HG03520 (cell line): ENCODE results near the gene TAOK3.
"Not testable (repeated sequence)": the region's sequence is repeated elsewhere in the genome, so short reads cannot be mapped to it uniquely, and the experiment has no call there.

Source experiments
- ATAC-seq: cut with Tn5 transposase; IDR thresholded peaks from one replicate; pipeline ENCODE4 v1.9.1; 2021; ENCODE audit warnings: mild to moderate bottlenecking, moderate library complexity; ENCODE audit not compliant: unreplicated experiment

Gene TAOK3

DNA sequence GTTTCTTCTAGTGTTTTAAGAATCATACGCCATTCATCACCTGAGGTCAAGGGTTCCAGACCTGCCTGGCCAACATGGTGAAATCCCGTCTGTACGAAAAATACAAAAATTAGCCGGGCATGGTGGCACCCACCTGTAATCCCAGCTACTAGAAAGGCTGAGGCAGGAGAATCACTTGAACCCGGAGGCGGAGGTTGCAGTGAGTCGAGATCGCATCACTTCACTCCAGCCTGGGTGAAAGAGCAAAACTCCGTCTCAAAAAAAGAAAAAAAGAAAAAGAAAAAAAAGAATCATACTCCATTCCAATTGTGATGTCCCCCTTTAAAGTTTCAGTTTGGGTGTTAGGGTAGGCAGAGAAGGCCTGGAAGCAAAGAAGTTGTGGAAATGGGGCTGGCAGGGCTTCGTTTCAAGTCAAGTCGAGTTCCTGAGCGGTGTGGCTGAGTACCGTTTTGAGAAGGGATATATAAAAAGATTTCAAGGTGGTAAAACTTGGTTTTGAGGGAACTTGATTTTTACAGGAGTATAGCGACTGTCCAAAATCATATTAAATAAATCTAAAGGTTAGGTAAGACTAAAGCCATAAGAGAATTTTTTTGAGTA is 1.5 kb upstream of the TAOK3 start:
- no peak for ATAC-seq

DNA sequence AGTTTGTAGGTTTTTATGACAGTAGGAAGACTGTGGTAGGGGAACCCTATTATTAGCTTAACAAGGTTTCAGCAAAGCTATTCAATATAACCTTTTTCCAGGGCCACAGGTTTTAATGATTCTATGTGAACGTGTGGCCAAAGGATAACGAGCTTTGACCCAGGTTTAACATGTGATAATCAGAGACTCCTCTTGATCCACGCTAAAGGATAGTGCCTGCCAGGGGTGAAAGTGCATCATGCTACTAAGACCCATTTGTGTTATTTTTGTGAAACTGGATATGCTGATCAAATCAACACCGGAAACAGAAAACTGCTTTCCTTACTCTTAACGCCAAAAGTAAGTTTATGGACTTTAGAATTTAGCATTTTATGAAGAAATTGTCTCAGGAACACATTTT is 909 bp upstream of the TAOK3 start:
- ATAC-seq, result no peak

DNA sequence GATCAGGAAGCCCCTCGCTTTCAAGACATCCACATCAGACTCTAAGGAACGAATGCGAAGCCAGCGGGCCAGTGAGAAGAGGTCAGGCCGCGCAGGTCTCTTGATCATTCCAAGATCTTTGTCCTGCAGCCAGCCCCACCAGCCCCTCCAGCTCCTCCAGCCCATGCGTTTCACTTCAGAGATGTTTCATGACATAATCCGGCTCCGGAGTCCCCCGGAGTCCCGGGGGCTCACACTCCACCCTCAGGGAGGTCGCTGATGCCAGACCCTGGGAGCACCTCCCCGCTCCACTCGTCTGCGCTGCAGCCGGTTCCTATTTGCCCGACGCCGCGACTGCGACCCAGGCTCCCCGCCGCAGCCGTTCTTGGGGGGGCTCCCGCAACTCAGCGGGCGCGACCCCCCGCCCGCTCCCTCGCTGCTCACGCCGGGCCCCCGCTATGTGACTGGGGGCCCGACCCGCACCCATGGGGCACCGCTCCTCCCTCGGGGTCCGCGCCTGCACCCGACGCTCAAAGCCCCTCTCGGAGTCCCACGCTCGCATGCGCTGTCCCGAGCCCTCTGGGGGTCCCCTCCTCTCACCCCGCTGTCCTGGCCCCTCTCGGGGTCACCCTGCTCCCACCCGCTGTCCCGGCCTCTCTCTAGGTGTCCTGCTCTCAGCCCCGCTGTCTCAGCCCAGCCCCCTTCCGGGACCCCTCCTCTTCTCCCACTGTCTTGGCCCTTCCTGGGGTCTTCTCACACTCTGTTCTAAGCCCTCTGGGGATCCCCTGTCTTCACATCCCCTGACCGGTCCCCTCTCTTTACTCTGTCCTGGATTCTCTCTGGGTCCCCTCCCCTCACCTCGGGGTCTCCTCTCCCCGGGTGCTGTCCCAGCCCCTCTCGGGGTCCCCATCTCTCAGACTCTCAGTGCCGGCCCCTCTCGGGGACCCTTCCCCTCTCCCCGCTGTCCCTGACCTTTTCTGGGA is 1.1 kb downstream of the TAOK3 start:
- no peak for ATAC-seq

DNA sequence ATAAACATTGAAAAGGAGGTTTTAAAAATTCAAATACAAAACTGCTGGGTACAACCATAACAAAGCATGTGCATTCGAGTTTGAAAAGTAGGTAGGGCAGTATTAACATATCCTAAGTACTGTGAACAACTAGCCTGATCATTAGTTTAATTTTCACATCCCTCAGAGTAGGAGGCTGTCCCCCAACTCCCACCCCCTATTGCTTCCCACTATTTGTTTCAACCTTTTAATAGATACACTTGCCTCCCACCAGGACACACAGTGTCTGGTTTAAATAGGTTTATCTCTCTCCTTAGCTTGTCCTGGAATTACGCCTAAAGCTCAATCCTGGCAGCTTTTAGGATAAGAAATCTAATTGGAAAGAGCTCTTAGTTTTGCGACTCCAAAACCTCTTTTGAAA is 2.1 kb downstream of the TAOK3 start:
- no peak for ATAC-seq

DNA sequence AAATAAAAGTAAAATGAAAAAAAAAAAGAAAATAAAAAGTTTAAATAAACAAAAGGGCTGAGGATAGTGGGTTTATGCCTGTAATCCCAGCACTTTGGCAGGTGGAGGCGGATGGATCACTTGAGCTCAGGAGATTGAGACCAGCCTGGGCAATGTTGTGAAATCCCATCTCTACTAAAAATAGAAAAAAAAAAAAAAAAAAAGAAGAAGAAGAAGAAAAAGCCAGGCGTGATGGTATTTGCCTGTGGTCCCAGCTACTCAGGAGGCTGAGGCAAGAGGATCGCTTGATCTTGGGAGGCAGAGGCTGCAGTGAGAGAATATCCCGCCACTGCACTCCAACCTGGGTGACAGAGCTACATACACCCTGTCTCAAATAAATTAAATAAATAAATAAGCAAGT is 3.9 kb downstream of the TAOK3 start:
- no peak for ATAC-seq

DNA sequence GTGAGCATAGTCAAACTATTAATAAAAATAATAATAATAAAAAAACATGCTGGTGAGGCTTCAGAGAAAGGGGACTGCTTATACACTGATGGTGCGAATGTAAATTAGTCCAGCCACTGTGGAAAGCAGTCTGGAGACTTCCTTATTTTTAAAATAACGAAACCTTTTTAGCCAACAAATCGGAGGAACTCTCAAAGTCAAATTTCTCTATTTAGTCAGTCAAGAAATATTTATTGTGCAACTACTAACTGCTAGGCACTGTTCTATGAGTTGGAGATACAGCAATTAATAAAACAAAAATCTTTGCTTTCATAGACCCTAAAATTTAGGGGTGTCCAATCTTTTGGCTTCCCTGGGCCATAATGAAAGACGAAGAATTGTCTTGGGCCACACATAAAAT is 10.8 kb downstream of the TAOK3 start:
- ATAC-seq, result no peak

DNA sequence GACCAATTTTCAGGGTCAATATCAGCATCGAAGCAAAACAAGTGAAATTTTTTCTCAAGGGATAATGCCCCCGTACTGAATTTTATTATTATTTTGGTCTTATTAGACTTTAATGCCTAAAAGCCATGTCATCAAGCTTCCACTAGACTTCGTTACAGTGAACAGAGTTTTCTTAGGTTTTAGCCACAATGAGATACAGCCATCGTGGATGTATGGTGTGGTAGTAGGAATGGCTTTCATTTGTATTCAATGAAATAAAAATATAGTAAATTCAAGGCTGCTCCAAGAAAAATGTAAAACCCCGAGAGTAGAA is 11.7 kb downstream of the TAOK3 start:
- ATAC-seq, result no peak

DNA sequence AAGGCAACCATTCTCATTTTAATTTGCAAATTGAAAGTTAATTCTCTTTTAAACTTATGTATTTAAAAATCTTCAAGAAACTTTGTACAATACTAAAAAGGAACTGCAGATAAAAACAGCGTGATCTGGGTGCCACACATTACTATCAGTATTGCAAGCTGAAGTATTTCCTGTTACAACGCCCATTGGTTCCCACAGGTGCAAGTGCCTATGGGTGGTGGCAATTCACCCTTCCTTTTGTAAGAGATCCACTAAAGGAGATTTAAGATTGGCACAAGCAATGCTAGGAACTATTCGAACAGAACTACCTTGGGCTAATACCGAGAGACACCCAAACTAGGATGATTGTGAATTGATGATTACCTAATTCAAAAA is 13.2 kb downstream of the TAOK3 start:
- ATAC-seq, result no peak

DNA sequence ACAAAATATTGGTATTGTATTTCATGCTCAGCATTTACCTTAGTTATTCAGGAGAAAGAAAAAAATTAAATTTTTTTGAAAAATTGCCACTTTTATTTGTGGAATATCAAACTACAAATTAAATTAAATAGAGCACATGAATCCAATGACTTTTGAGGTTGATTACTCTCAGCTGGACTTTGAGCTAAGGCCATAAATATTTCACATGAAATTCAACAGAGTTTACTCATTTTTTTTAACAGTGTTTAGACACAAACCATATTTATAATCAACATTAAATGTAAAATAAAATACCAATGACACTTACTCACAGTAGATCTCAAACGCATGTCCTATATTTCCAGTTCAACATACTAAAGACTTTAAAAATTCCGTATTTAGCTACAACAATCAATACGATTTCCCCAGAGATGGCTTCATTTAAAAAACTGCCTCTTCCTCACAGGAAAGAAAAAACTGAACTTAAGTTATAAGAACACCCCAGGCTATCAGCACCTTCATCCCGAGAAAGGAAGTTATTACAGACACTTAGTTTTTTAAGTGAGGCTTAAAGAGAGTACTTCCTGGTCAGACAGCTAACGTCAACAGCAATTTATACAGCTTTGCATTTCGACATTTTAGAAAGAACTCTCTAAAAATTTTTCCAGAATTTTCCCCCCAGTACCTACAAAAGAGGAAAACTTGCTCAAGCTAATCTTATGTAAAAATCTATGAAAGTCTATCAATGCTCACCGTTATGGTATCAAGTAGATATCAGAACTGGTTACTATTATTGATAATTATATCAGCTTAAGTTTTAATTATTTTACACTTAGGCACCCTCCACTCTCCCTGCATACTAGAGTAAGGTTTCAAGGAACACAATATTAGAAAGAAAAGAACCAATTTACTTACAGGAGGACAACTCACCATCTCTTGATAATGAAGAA is 13.8 kb downstream of the TAOK3 start:
- ATAC-seq, result no peak

DNA sequence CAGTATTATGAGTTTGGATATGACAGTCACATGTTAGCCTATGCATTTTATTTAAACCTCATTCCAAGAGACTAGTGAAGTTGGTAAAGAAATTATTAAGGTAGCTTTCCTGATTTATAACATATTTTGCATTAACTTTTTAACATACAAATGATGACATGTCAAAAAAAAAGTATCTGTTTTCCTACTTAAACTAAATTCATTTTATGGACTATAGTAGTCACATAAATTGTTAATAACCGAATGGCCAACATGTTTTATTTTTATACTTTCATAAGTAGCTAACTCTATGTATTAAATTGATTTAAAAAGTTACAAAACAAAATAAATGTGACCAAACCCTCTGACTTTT is 14.7 kb downstream of the TAOK3 start:
- no peak for ATAC-seq

DNA sequence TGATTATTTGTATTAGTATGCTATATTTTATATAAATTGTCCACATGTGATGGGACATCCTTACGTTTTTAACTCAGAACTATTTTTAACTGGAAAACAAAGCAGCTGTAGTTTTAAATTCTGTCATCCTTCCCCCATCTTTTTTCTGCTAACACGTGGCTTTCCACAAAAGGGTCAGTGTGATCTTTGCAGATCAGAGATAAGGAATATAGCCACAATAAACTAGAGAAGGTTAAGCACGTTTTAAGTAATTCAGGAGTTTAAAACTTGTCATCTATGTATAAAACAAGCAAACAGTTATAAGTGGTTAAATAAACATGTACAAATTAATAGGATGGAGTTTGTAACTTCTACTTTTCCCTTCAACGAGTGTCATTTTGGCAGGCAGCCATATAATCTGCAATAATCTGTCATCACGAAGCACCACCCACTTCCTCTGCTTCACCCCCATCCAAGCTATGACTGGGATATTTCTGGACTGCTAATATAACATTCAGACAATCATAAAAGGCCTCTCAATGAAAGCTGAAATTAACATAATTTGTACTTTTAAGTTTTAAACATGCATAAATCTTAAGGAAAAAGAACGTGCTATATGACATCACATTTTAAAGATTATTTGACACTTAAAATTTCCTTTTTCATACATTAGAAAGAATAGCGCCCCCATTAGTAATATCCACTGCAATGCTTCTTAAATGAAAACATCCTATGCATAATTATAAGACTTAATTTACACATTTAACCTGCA is 15.3 kb downstream of the TAOK3 start:
- ATAC-seq, result no peak

DNA sequence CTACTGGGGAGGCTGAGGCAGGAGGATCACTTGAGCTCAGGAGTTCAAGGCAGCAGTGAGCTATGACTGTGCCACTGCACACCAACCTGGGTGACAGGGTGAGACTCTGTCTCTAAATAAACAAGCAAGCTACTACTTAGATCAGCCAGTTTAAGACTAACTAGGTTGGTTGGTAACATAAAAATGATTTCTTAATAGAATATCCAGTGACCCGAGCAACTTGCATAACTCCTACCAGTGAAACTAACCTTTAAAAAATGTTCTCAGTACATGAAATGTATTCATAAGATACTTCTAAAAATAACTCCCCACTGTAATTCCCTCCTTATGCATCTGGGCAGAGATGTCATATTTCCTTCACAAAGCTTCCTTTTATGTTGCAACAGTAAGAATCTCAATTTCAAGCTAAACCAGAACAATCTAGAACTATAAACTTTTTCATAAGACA is 15.9 kb downstream of the TAOK3 start:
- no peak for ATAC-seq

DNA sequence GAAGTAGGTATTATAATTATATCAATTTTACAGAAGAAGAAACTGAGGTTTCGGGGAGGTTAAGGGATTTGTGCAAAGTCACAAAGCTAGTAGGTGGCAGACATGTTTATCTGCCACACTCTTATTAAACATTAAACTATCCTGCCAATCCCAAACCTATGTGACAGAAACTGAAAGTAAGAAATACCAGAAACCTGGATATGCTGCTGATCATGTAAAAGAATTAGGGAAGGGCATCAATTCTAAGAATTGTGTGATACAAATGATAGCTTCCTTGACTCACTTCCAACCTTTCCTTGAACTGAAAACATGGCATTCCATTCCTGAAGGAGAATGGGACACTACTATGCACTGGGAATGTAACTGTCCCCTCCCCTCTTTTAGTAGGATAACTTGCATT is 16.9 kb downstream of the TAOK3 start:
- no peak for ATAC-seq

DNA sequence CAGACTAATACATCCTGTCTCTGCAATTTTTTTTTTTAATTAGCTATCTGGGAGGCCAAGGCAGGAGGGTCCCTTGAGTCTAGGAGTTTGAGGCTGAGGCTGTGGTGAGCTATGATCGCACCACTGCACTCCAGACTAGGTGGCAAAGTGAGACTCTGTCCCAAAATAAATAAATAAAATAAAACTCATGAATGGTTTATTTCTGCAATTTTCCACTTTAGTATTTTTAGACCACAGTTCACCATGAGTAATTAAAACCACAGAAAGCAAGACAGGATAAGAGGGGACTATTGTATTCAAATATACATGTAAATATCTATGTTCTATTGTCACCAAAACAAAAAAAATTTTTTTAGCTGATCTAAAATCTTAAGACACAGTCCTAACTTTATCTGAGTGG is 17.8 kb downstream of the TAOK3 start:
- no peak for ATAC-seq

DNA sequence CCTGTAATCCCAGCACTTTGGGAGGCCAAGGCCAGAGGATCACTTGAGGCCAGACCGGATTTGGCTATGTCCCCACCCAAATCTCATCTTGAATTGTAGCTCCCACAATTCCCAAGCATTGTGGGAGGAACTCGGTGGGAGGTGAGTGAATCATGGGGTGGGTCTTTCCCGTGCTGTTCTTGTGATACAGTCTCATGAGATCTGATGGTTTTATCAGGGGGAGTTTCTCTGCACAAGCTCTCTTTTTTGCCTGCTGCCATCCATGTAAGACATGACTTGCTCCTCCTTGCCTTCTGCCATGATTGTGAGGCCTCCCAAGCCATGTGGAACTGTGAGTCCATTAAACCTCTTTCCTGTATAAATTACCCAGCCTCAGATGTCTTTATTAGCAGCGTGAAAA is 18.2 kb downstream of the TAOK3 start:
- ATAC-seq, result not testable (repeated sequence)

DNA sequence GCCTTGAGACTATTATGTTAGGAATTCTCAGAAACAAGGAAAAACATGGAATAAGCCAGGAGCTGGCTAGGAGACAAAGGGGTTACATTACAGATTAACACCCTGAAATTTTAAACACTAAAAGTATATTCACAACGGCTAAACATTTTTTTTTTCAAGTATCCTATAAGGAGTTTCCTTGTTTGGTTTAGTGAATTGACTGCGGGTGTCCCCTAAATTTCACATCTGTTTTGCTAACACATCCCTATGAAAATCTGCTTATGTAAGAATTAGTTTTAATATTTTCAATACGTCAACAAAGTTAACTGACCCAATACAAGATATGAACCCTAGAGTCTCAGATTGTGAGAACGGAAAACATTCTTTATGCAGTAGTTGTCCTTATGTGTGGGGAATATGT is 19.0 kb downstream of the TAOK3 start:
- ATAC-seq, result no peak

DNA sequence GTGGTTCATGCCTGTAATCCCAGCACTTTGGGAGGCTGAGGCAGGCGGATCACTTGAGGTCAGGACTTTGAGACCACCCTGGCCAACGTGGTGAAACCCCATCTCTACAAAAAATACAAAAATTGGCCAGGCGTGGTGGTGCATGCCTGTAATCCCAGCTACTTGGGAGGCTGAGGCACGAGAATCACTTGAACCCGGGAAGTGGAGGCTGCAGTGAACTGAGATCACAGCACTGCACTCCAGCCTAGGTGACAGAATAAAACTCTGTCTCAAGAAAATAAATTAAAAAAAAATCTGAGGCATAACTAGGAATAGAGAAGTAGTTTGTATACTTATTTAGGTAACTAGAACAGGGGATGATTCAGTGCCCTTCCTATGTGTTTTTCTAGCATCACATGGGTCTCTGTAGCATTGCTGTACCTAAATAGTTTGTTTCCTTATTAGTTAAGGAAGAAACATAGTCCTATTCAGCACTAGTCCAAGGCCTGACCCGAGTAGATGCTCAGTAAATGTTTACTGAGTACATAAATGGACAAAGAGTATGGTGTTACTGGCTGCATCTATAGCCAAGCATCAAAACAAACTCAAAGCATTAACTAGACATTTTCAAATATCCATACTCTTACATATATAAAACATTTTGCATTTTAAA is 21.7 kb downstream of the TAOK3 start:
- ATAC-seq, result no peak

DNA sequence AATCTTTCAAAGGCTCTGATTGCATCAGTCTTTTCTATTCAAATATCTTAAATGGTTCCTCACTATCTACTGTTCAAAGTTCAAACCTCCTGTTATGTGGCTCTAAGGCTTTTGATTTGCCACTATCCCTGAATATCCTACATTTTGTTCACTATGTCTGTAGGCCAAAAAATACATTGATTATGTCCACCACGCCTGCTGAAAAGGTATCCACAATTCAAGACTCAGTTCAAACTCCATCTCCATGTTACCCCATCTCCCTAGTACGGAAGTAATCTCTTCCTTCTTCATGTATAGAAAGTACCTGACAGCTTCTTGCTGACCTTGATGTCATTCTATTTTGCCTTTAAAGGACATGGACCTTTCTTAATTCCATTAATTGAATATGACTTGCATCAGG is 24.8 kb downstream of the TAOK3 start:
- no peak for ATAC-seq

DNA sequence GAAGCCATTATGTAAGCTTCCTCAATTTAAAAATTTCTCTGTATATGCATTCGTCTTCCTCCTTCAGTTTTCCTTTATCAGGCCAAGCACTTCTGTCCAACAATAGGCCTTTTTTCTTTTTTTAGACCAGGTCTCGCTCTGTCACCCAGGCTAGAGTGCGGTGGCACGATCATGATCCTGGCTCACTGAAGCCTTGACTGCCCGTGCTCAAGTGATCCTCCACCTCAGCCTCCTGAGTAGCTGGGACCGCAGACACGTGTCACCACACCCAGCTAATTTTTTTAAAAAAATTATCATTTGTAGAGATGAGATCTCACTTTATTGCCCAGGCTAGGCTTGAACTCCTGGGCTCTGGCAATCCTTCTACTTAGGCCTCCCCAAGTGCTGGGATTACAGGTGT is 25.8 kb downstream of the TAOK3 start:
- ATAC-seq, result no peak

DNA sequence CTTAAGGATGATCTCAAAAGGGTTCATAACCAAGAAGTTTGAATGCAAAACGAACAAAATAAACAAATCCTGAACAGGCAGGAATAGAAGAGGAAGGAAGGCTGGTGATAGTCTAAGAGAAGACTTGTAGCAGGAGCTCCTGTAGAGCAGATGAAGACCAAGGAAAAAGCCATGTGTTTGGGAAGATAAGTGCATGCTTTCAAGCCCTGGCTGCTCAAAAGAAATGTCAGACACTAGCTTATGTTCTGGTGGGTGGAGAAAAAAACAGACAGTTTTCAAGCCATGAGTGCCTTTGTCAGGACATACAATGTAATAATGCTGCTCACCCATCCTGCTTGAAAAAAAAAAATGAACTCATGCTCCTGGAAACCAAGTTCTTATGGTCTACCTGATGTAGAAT is 27.4 kb downstream of the TAOK3 start:
- ATAC-seq, result no peak
